ENCODE results near the gene SRGAP2B.
"Not testable (repeated sequence)": the region's sequence is repeated elsewhere in the genome, so short reads cannot be mapped to it uniquely, and the experiment has no call there.

- TF ChIP-seq, protein P1, sequence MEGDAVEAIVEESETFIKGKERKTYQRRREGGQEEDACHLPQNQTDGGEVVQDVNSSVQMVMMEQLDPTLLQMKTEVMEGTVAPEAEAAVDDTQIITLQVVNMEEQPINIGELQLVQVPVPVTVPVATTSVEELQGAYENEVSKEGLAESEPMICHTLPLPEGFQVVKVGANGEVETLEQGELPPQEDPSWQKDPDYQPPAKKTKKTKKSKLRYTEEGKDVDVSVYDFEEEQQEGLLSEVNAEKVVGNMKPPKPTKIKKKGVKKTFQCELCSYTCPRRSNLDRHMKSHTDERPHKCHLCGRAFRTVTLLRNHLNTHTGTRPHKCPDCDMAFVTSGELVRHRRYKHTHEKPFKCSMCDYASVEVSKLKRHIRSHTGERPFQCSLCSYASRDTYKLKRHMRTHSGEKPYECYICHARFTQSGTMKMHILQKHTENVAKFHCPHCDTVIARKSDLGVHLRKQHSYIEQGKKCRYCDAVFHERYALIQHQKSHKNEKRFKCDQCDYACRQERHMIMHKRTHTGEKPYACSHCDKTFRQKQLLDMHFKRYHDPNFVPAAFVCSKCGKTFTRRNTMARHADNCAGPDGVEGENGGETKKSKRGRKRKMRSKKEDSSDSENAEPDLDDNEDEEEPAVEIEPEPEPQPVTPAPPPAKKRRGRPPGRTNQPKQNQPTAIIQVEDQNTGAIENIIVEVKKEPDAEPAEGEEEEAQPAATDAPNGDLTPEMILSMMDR (IDR thresholded peaks at IDR 0.05) = not testable (repeated sequence)
- not testable (repeated sequence) for TF ChIP-seq POLR2A (IDR thresholded peaks at IDR 0.05; ENCODE audit: low read depth); EP300 (IDR thresholded peaks at IDR 0.05); POLR2AphosphoS5 (IDR thresholded peaks at IDR 0.05)
Observed at GRCh38 chr1:144992915-144993314, 102.2 kb downstream of the SRGAP2B start.

All from esophagus muscularis mucosa (tissue), 4 donors.